Mucosa of descending colon (tissue), 3 donors: ENCODE data around the gene NLGN3. TPM values are rescaled to one million over a fixed set of nuclear protein-coding genes. Genes with fewer than 3 reads are reported as not detected.

Experiments used
- ATAC-seq: fragments of 200-7000 bp; cut with Tn5 transposase; one replicate; pipeline ENCODE4 v1.9.1; 2020; ENCODE audit warnings: mild to moderate bottlenecking, moderate library complexity
- DNase-seq, 3 donors: peaks; one replicate each; pipeline ENCODE4 v3.0.0-alpha.2; 2020
- H3K36me3 ChIP-seq: fragments of 200-600 bp; one replicate; pipeline ENCODE4 v1.8.0; 2021; ENCODE audit warnings: low read depth, mild to moderate bottlenecking
- H3K4me1 ChIP-seq: fragments of 200-600 bp; one replicate; pipeline ENCODE4 v1.8.0; 2021; ENCODE audit warnings: low read depth, mild to moderate bottlenecking
- H3K4me3 ChIP-seq: fragments of 200-600 bp; one replicate; pipeline ENCODE4 v1.8.0; 2021; ENCODE audit warnings: mild to moderate bottlenecking
- H3K9me3 ChIP-seq: fragments of 200-600 bp; one replicate; pipeline ENCODE4 v1.8.0; 2021; ENCODE audit warnings: mild to moderate bottlenecking
- intact Hi-C, 2 donors: fragments of 100-400 bp; cut with DNase I in 1 of 2; cut with micrococcal nuclease in 1 of 2; formaldehyde crosslinking; loops; one replicate each; pipeline versions ENCODE4 v1.11.0 to v1.11.1; 2022; cut with DNase I, micrococcal nuclease
- total RNA-seq, 3 donors: library from RNA; stranded (reverse); fragmentation: NEBNext Ultra II Directional in 2 of 3; extraction: Animal tissue kit (Norgen Biotek cat#: 25700) in 2 of 3; gene quantifications; one replicate each; pipeline versions ENCODE4 v1.2.1 to v1.2.4, GENCODE V29; 2021 to 2023
- TF ChIP-seq, protein P1 (sequence below): fragments of 200-600 bp; IDR thresholded peaks from one replicate; pipeline ENCODE4 v1.8.0; 2022; ENCODE audit warnings: antibody characterized with exemption, mild to moderate bottlenecking
- donor health status: DM: no; HTN: no; CAD: no; lungs with moderate emphysema.
- donor health status: DM: no; HTN: no; CAD: no.
- donor health status: DM: no; HTN: yes; CAD: no.

Gene NLGN3
- total RNA-seq, 3 donors from 2014 or later = 0.46 to 3.1 (median 0.94) TPM

GRCh38 chrX:71164071-71164470, 19.4 kb downstream of the NLGN3 start:
- intact Hi-C loops = no loop called here

DNA sequence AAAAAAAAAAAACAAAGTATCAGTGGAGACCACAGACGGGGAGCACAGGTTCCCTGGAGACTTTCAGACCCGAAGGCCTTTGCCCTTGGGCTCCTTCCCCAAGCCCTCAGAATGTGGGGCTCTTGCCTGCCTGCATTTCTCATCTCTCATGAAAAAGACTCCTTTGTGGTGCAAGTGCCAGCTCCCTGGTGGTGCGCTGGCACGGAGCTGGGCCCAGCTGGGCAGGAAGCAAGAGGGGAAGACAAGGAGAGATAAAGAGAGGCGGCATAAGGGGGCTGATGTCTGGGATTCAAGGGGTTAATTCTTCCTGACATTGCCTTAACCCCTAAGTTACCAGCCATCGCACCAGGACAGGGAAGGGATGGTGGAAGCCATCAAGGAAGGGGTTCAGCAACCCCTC, 21.8 kb downstream of the NLGN3 start:
- TF ChIP-seq, protein P1, sequence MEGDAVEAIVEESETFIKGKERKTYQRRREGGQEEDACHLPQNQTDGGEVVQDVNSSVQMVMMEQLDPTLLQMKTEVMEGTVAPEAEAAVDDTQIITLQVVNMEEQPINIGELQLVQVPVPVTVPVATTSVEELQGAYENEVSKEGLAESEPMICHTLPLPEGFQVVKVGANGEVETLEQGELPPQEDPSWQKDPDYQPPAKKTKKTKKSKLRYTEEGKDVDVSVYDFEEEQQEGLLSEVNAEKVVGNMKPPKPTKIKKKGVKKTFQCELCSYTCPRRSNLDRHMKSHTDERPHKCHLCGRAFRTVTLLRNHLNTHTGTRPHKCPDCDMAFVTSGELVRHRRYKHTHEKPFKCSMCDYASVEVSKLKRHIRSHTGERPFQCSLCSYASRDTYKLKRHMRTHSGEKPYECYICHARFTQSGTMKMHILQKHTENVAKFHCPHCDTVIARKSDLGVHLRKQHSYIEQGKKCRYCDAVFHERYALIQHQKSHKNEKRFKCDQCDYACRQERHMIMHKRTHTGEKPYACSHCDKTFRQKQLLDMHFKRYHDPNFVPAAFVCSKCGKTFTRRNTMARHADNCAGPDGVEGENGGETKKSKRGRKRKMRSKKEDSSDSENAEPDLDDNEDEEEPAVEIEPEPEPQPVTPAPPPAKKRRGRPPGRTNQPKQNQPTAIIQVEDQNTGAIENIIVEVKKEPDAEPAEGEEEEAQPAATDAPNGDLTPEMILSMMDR = no peak
- H3K36me3 ChIP-seq = no peaks in the 10 kb centered on the region
- intact Hi-C loops = no loop called here
- DNase-seq = no peak
- no peaks in the 10 kb centered on the region for H3K9me3 ChIP-seq
- no peak for ATAC-seq
- no peak overlapping the region for H3K4me3 ChIP-seq
- no peaks in the 10 kb centered on the region for H3K4me1 ChIP-seq

More at GRCh38 chrX:71164071-71164470, 19.4 kb downstream of the NLGN3 start:
- no peaks in the 10 kb centered on the region for H3K36me3 ChIP-seq
- DNase-seq (no peak), ATAC-seq (no peak)
- H3K4me1 ChIP-seq = no peaks in the 10 kb centered on the region
- TF ChIP-seq, protein P1 = no peak
- no peaks in the 10 kb centered on the region for H3K9me3 ChIP-seq
- no peak overlapping the region for H3K4me3 ChIP-seq

- Histone ChIP-seq H3K4me1 (no peaks in the 10 kb centered on the region), H3K4me3 (no peak overlapping the region), H3K9me3 (no peaks in the 10 kb centered on the region), H3K36me3 (no peaks in the 10 kb centered on the region)
- ATAC-seq (no peak), DNase-seq (no peak)
- TF ChIP-seq, protein P1 = no peak
- intact Hi-C loops = no loop called here
Observed at GRCh38 chrX:71167031-71167781, 22.6 kb downstream of the NLGN3 start.

DNA sequence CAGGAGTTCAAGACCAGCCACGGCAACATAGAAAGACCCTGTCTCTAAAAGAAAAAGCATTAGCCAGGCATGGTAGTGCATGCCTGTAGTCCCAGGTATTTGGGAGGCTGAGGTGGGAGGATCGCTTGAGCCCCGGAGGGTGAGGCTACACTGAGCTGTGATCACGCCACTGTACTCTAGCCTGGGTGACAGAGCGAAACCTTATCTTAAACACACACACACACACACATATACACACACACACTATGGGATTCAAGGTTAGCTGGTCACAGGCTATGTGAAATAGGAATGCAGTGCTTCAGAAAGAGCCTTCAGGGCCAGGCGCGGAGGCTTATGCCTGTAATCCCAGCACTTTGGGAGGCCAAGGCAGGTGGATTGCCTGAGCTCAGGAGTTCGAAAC, 23.5 kb downstream of the NLGN3 start:
- intact Hi-C loops = no loop called here
- H3K9me3 ChIP-seq = no peaks in the 10 kb centered on the region
- H3K4me3 ChIP-seq = no peak overlapping the region
- ATAC-seq (no peak), DNase-seq (no peak)
- TF ChIP-seq, protein P1 = no peak
- H3K4me1 ChIP-seq = no peaks in the 10 kb centered on the region
- no peaks in the 10 kb centered on the region for H3K36me3 ChIP-seq

GRCh38 chrX:71169586-71169985, 24.9 kb downstream of the NLGN3 start:
- intact Hi-C loops = no loop called here
- Histone ChIP-seq H3K4me3 (no peak overlapping the region), H3K4me1 (no peaks in the 10 kb centered on the region), H3K9me3 (no peaks in the 10 kb centered on the region), H3K36me3 (no peaks in the 10 kb centered on the region)
- ATAC-seq (no peak), DNase-seq (no peak)
- TF ChIP-seq, protein P1 = no peak

DNA sequence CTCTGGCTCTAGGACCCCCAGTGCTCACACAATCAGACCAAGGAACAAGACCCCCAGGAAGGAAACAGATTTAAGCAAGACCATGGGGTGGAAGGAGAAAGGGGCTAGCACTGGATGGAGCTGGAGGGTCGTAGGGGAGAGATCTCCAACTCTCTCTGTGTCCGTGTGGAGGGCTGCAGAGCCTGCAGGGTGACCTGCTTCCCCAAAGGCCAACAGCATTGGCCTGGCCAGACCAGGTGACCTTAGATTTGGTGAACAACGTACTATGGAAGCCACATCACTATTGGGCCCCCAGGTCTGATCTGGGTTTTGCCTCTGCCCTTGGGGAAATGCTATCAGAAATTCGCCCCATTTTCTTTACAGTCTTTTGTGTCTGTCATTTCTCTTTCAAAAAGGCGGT, 26.0 kb downstream of the NLGN3 start:
- DNase-seq = no peak
- H3K4me1 ChIP-seq = no peaks in the 10 kb centered on the region

More for the DNA sequence above, 26.0 kb downstream of the NLGN3 start:
- Histone ChIP-seq H3K36me3 (no peaks in the 10 kb centered on the region), H3K9me3 (no peaks in the 10 kb centered on the region), H3K4me3 (no peak overlapping the region)
- intact Hi-C loops = no loop called here
- TF ChIP-seq, protein P1 = no peak
- no peak for ATAC-seq
